PFSK-1 (cell line): ENCODE data around the gene CD14.

Experiments
- POLR2AphosphoS5 ChIP-seq: IDR thresholded peaks from 2 replicates; pipeline ENCODE4 v1.6.1; 2012; ENCODE audit warnings: low read depth, mild to moderate bottlenecking, control low read depth, low read length, moderate library complexity
- SIN3A ChIP-seq: IDR thresholded peaks from 2 replicates; pipeline ENCODE4 v1.6.1; 2012; ENCODE audit warnings: mild to moderate bottlenecking, low read length, moderate library complexity, borderline replicate concordance; ENCODE audit not compliant: insufficient read depth
- TAF1 ChIP-seq: IDR thresholded peaks from 2 replicates; pipeline ENCODE4 v1.6.1; 2012; ENCODE audit warnings: low read length, control low read depth, borderline replicate concordance; ENCODE audit not compliant: insufficient read depth

GRCh38 chr5:140634103-140634502 lies 1.1 kb upstream of the CD14 start:
- TF ChIP-seq SIN3A = no peak
- TF ChIP-seq POLR2AphosphoS5 = no peak
- TF ChIP-seq TAF1 = no peak
